ENCODE data around the gene RPS6KA2.

RPS6KA2 gene

GRCh38 chr6:166612471-166612881 lies 14.6 kb downstream of the RPS6KA2 start:
- no peak overlapping the region for H3K27ac ChIP-seq
- DNase-seq = no peak
- H3K9me3 ChIP-seq = no peaks in the 10 kb centered on the region
- no peaks in the 10 kb centered on the region for H3K27me3 ChIP-seq
- H3K4me1 ChIP-seq = no peaks in the 10 kb centered on the region
- TF ChIP-seq, protein P1, sequence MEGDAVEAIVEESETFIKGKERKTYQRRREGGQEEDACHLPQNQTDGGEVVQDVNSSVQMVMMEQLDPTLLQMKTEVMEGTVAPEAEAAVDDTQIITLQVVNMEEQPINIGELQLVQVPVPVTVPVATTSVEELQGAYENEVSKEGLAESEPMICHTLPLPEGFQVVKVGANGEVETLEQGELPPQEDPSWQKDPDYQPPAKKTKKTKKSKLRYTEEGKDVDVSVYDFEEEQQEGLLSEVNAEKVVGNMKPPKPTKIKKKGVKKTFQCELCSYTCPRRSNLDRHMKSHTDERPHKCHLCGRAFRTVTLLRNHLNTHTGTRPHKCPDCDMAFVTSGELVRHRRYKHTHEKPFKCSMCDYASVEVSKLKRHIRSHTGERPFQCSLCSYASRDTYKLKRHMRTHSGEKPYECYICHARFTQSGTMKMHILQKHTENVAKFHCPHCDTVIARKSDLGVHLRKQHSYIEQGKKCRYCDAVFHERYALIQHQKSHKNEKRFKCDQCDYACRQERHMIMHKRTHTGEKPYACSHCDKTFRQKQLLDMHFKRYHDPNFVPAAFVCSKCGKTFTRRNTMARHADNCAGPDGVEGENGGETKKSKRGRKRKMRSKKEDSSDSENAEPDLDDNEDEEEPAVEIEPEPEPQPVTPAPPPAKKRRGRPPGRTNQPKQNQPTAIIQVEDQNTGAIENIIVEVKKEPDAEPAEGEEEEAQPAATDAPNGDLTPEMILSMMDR (IDR thresholded peaks at IDR 0.05) = no peak
- no peaks in the 10 kb centered on the region for H3K36me3 ChIP-seq
- intact Hi-C loops (cut with DNase I; ENCODE audit: low total_unique reads) = no loop called here
- no peak overlapping the region for H3K4me3 ChIP-seq

DNA sequence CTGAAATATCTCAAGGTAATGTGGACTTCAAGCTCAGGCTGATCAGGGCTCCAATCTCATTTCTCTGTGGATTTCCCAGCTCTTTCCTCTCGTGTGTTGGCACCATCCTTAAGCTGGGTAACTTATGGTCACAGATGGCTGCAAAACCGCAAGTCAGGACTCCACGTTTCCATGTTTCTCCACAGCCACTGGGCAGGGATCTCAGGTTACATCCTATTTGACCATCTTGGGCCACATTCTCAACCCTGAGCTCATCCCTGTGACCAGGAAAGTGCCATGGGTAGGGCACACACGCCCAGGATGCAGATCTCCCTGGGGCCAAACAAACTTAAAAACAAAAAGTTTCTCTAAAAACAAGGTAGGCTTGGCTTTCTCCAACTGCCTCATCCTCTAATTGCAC lies 15.4 kb downstream of the RPS6KA2 start:
- no peak overlapping the region for H3K4me3 ChIP-seq
- no peaks in the 10 kb centered on the region for H3K9me3 ChIP-seq
- no peak overlapping the region for H3K27ac ChIP-seq
- TF ChIP-seq, protein P1 (IDR thresholded peaks at IDR 0.05) = no peak
- H3K4me1 ChIP-seq = no peaks in the 10 kb centered on the region
- H3K27me3 ChIP-seq = no peaks in the 10 kb centered on the region
- peak in 1 of 2 donors; percentile 34 for DNase-seq
- no peaks in the 10 kb centered on the region for H3K36me3 ChIP-seq
- intact Hi-C loops (cut with DNase I; ENCODE audit: low total_unique reads) = no loop called here

- Histone ChIP-seq H3K36me3 (no peaks in the 10 kb centered on the region), H3K9me3 (no peaks in the 10 kb centered on the region), H3K4me3 (no peak overlapping the region), H3K4me1 (no peaks in the 10 kb centered on the region), H3K27ac (no peak overlapping the region), H3K27me3 (no peaks in the 10 kb centered on the region)
- TF ChIP-seq, protein P1 (IDR thresholded peaks at IDR 0.05) = no peak
- intact Hi-C loops (cut with DNase I; ENCODE audit: low total_unique reads) = no loop called here
- peak in 1 of 2 donors; percentile 3 for DNase-seq
Observed at GRCh38 chr6:166610069-166610468, 17.0 kb downstream of the RPS6KA2 start.

DNA sequence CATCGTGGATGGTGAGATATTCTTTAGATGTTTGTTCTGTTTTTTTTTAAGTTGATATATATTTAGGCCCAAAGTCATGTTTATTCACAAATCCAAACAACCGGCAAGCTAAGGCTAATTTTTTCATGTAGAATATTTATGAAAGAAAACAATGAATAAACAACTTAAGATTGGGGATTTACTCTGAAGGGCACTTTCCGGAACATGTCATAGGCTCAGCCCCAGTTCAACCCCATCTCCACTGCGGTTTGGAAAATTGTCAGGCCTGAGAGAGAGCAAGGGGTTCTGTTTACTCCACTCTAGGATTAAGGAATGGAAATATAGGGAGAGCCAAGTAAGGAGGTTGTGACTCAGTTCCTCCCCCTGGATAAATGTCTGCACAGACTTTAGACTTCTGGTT lies 18.3 kb downstream of the RPS6KA2 start:
- Histone ChIP-seq H3K36me3 (no peaks in the 10 kb centered on the region), H3K9me3 (no peaks in the 10 kb centered on the region), H3K27ac (no peak overlapping the region), H3K4me3 (no peak overlapping the region), H3K4me1 (no peaks in the 10 kb centered on the region), H3K27me3 (no peaks in the 10 kb centered on the region)
- intact Hi-C loops (cut with DNase I; ENCODE audit: low total_unique reads) = no loop called here
- TF ChIP-seq, protein P1 (IDR thresholded peaks at IDR 0.05) = no peak
- no peak for DNase-seq

GRCh38 chr6:166605752-166606151 lies 21.3 kb downstream of the RPS6KA2 start:
- intact Hi-C loops (cut with DNase I; ENCODE audit: low total_unique reads) = no loop called here
- H3K9me3 ChIP-seq = no peaks in the 10 kb centered on the region
- TF ChIP-seq, protein P1 (IDR thresholded peaks at IDR 0.05) = no peak
- no peak overlapping the region for H3K4me3 ChIP-seq
- H3K4me1 ChIP-seq = no peaks in the 10 kb centered on the region
- H3K36me3 ChIP-seq = no peaks in the 10 kb centered on the region
- H3K27me3 ChIP-seq = no peaks in the 10 kb centered on the region
- no peak overlapping the region for H3K27ac ChIP-seq
- DNase-seq = no peak

DNA sequence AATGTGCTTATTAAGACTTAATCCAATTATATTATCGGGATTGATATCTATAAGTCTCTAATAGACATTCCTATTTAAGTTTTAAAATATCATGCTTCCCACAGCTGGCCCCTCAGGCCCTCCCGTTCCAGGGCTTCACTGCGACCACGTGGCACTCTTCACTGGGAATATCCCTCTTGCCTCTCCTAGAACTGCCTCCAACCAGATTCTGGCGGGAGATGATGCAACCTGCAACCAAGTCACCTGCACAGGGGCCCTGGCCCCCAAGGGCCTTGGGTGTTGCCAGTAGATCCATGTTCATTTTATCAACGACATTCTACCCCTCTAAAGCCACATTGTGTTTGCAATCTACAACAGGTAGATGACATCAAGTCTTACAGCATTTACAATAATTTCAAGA lies 22.1 kb downstream of the RPS6KA2 start:
- Histone ChIP-seq H3K27me3 (no peaks in the 10 kb centered on the region), H3K36me3 (no peaks in the 10 kb centered on the region), H3K9me3 (no peaks in the 10 kb centered on the region), H3K4me3 (no peak overlapping the region), H3K27ac (no peak overlapping the region), H3K4me1 (no peaks in the 10 kb centered on the region)
- DNase-seq = no peak
- TF ChIP-seq, protein P1 (IDR thresholded peaks at IDR 0.05) = no peak
- intact Hi-C loops (cut with DNase I; ENCODE audit: low total_unique reads) = no loop called here
